HG03342 (cell line): ENCODE data around the gene ERH.

ENCODE experiments used
- ATAC-seq: cut with Tn5 transposase; IDR thresholded peaks from one replicate; pipeline ENCODE4 v1.9.1; 2021; ENCODE audit warnings: mild to moderate bottlenecking, moderate library complexity; ENCODE audit not compliant: unreplicated experiment

Gene ERH

GRCh38 chr14:69357544-69358200, 40.4 kb downstream of the ERH start:
- no peak for ATAC-seq

- no peak for ATAC-seq
Measured at GRCh38 chr14:69356903-69357543, 41.1 kb downstream of the ERH start.

GRCh38 chr14:69355607-69356281, 42.4 kb downstream of the ERH start:
- ATAC-seq, result no peak

GRCh38 chr14:69355154-69355597, 42.9 kb downstream of the ERH start:
- ATAC-seq, result no peak

GRCh38 chr14:69354383-69355153, 43.5 kb downstream of the ERH start:
- ATAC-seq, result peak; percentile 77

- no peak for ATAC-seq
Measured at GRCh38 chr14:69353168-69353567, 44.9 kb downstream of the ERH start.

GRCh38 chr14:69351911-69352310, 46.2 kb downstream of the ERH start:
- no peak for ATAC-seq

- no peak for ATAC-seq
Measured at GRCh38 chr14:69351385-69351784, 46.7 kb downstream of the ERH start.

- no peak for ATAC-seq
Measured at GRCh38 chr14:69350892-69351291, 47.2 kb downstream of the ERH start.

- ATAC-seq, result no peak
Measured at GRCh38 chr14:69349091-69349777, 48.9 kb downstream of the ERH start.

- ATAC-seq, result no peak
Measured at GRCh38 chr14:69346710-69347109, 51.4 kb downstream of the ERH start.

- ATAC-seq, result no peak
Measured at GRCh38 chr14:69345402-69345801, 52.7 kb downstream of the ERH start.

GRCh38 chr14:69344171-69344570, 53.9 kb downstream of the ERH start:
- no peak for ATAC-seq

GRCh38 chr14:69342928-69343525, 55.1 kb downstream of the ERH start:
- no peak for ATAC-seq

- no peak for ATAC-seq
Measured at GRCh38 chr14:69339426-69339825, 58.7 kb downstream of the ERH start.

GRCh38 chr14:69337984-69338383, 60.1 kb downstream of the ERH start:
- no peak for ATAC-seq

GRCh38 chr14:69335371-69335771, 62.7 kb downstream of the ERH start:
- no peak for ATAC-seq

GRCh38 chr14:69334576-69334975, 63.5 kb downstream of the ERH start:
- ATAC-seq, result no peak

GRCh38 chr14:69333791-69334337, 64.2 kb downstream of the ERH start:
- ATAC-seq, result no peak

GRCh38 chr14:69332782-69333395, 65.2 kb downstream of the ERH start:
- no peak for ATAC-seq
